Osteoblast (primary cell): Measurements from ENCODE around the gene CPNE4. TPM values are rescaled to one million over a fixed set of nuclear protein-coding genes. Genes with fewer than 3 reads are reported as not detected.

ENCODE experiments used
- DNase-seq: peaks from one replicate; pipeline ENCODE4 v3.0.0; 2011; ENCODE audit warnings: low spot score, mixed read lengths; ENCODE audit not compliant: insufficient read length; ENCODE audit errors: missing footprints
- H2AFZ ChIP-seq: 2 replicates; pipeline ENCODE4 v1.6.0; 2011; ENCODE audit warnings: mild to moderate bottlenecking, low read length
- H3K27ac ChIP-seq: 2 replicates; pipeline ENCODE4 v1.5.1; 2011; ENCODE audit warnings: mild to moderate bottlenecking, low read depth, low read length, moderate library complexity
- H3K27me3 ChIP-seq: 2 replicates; pipeline ENCODE4 v1.6.0; 2012; ENCODE audit warnings: mild to moderate bottlenecking, control low read depth, inconsistent platforms, low read length, moderate library complexity; ENCODE audit not compliant: insufficient read depth
- H3K36me3 ChIP-seq: 2 replicates; pipeline ENCODE4 v1.5.1; 2011; ENCODE audit warnings: mild to moderate bottlenecking, low read length, control low read depth, moderate library complexity; ENCODE audit not compliant: insufficient read depth
- H3K4me1 ChIP-seq: 2 replicates; pipeline ENCODE4 v1.5.1; 2011; ENCODE audit warnings: mild to moderate bottlenecking, low read length, control low read depth, moderate library complexity; ENCODE audit not compliant: insufficient read depth
- H3K4me2 ChIP-seq: 2 replicates; pipeline ENCODE4 v1.6.0; 2011; ENCODE audit warnings: mild to moderate bottlenecking, low read length; ENCODE audit not compliant: insufficient read depth
- H3K4me3 ChIP-seq: fragments of 200-600 bp; sonication (generic); 3 replicates; pipeline ENCODE4 v1.5.1; 2012; ENCODE audit warnings: mild to moderate bottlenecking, low read length, inconsistent platforms; ENCODE audit not compliant: insufficient read depth
- H3K79me2 ChIP-seq: 2 replicates; pipeline ENCODE4 v1.6.0; 2012; ENCODE audit warnings: mild to moderate bottlenecking, low read length, control low read depth, inconsistent platforms; ENCODE audit not compliant: insufficient read depth
- H3K9me3 ChIP-seq: 2 replicates; pipeline ENCODE4 v1.5.1; 2011; ENCODE audit warnings: low read depth, low read length, control low read depth
- H4K20me1 ChIP-seq: 2 replicates; pipeline ENCODE4 v1.6.0; 2012; ENCODE audit warnings: mild to moderate bottlenecking, low read length, control low read depth; ENCODE audit not compliant: insufficient read depth
- CTCF ChIP-seq: IDR thresholded peaks from 2 replicates; pipeline ENCODE4 v1.5.1; 2011; ENCODE audit warnings: mild to moderate bottlenecking, low read depth, low read length, moderate library complexity; ENCODE audit errors: extremely low read depth
- total RNA-seq: library from RNA; depleted of rRNA; stranded (reverse); fragments of >200 nt; gene quantifications from 2 replicates; pipeline ENCODE4 v1.2.3, GENCODE V29; 2012

The CPNE4 gene
- total RNA-seq, 1 donor = not detected

GRCh38 chr3:131756405-131756804 is 278.4 kb downstream of the CPNE4 start:
- Histone ChIP-seq H2AFZ (no peak overlapping the region), H3K9me3 (no peaks in the 10 kb centered on the region), H3K4me2 (no peak overlapping the region), H3K36me3 (no peaks in the 10 kb centered on the region), H3K4me1 (no peaks in the 10 kb centered on the region), H3K4me3 (no peak overlapping the region), H3K27ac (no peak overlapping the region), H4K20me1 (no peaks in the 10 kb centered on the region), H3K79me2 (no peaks in the 10 kb centered on the region), H3K27me3 (no peaks in the 10 kb centered on the region)
- DNase-seq = no peak
- TF ChIP-seq CTCF = no peak

DNA sequence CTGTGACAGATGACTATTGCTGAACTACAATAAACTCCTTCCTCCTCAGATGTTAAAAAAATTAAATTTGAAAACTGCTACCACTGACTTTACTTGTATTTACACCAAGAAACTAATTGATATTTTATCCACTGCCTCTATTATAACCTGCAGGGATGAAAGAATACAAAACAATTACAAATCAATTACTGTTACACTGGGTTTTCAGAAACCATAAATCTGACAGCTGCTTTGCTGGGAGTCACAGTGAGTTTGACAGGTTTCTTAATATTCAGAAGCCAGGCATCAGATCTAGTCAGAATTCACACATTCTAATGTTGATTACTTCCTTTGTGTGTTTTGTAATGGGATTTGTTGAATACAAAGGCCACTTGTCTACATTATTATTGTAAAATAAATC is 279.4 kb downstream of the CPNE4 start:
- no peak for DNase-seq
- no peak for TF ChIP-seq CTCF
- Histone ChIP-seq H3K36me3 (no peaks in the 10 kb centered on the region), H4K20me1 (no peaks in the 10 kb centered on the region), H3K4me2 (no peak overlapping the region), H3K79me2 (no peaks in the 10 kb centered on the region), H3K27me3 (no peaks in the 10 kb centered on the region), H3K9me3 (no peaks in the 10 kb centered on the region), H3K4me1 (no peaks in the 10 kb centered on the region), H3K27ac (no peak overlapping the region), H2AFZ (no peak overlapping the region), H3K4me3 (no peak overlapping the region)

DNA sequence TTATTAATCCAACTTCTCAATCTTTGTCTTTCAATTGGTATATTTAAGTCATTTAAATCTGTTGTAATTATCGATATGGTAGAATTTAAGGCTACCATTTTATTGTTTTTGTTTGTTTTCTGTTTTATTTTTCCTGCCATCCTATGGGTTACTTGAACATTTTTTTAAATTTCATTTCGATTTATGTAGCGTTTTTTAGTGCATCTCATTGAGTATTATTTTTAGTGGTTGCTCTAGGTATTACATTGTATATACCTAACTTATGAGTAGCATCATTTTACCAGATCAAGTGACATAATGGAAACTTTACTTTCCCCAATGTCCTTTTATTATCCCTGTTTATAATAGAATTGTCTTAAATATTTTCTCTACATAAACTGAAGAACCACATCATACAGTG is 284.6 kb downstream of the CPNE4 start:
- DNase-seq = no peak
- no peaks in the 10 kb centered on the region for H3K27me3 ChIP-seq
- no peak overlapping the region for H3K4me3 ChIP-seq
- no peak for TF ChIP-seq CTCF
- H3K79me2 ChIP-seq = no peaks in the 10 kb centered on the region
- no peak overlapping the region for H3K27ac ChIP-seq
- H3K36me3 ChIP-seq = no peaks in the 10 kb centered on the region
- H4K20me1 ChIP-seq = no peaks in the 10 kb centered on the region
- H3K4me1 ChIP-seq = no peaks in the 10 kb centered on the region
- no peaks in the 10 kb centered on the region for H3K9me3 ChIP-seq
- no peak overlapping the region for H2AFZ ChIP-seq
- no peak overlapping the region for H3K4me2 ChIP-seq

GRCh38 chr3:131749826-131750225 is 285.0 kb downstream of the CPNE4 start:
- H4K20me1 ChIP-seq = no peaks in the 10 kb centered on the region
- no peak overlapping the region for H3K4me2 ChIP-seq
- no peaks in the 10 kb centered on the region for H3K27me3 ChIP-seq

More at GRCh38 chr3:131749826-131750225, 285.0 kb downstream of the CPNE4 start:
- H3K4me1 ChIP-seq = no peaks in the 10 kb centered on the region
- TF ChIP-seq CTCF = no peak
- H3K4me3 ChIP-seq = no peak overlapping the region
- no peak for DNase-seq
- no peak overlapping the region for H2AFZ ChIP-seq
- no peaks in the 10 kb centered on the region for H3K36me3 ChIP-seq
- no peaks in the 10 kb centered on the region for H3K9me3 ChIP-seq
- no peaks in the 10 kb centered on the region for H3K79me2 ChIP-seq
- no peak overlapping the region for H3K27ac ChIP-seq
